HG03139 (cell line): ENCODE data around the gene C1QTNF6.
A peak's percentile ranks its signal among the peaks of the same experiment; 100 is the strongest.

Source experiments
- ATAC-seq: cut with Tn5 transposase; IDR thresholded peaks from one replicate; pipeline ENCODE4 v1.9.1; 2021; ENCODE audit not compliant: unreplicated experiment

C1QTNF6 gene

DNA sequence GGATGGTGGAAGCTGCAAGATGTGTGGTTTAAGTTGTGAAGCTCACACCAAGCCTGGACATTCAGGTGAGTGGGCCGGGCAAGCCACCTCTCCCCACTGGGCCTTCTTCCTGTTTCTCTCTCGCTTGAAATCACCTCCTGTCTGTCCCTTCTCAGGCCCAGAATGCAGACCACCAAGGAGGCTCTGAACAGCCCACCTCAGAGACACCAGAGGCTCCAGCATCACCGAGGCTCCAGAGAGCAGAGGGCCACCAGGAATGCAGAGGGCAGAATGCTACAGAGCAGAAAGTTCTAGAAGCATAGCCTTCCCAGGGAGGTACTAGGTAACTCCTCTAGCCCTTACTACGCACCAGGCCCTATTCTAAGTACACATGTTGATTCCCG is 23.6 kb downstream of the C1QTNF6 start:
- ATAC-seq = peak; percentile 10

- ATAC-seq = peak; percentile 26
Observed at GRCh38 chr22:37163575-37164504, 24.2 kb downstream of the C1QTNF6 start.

DNA sequence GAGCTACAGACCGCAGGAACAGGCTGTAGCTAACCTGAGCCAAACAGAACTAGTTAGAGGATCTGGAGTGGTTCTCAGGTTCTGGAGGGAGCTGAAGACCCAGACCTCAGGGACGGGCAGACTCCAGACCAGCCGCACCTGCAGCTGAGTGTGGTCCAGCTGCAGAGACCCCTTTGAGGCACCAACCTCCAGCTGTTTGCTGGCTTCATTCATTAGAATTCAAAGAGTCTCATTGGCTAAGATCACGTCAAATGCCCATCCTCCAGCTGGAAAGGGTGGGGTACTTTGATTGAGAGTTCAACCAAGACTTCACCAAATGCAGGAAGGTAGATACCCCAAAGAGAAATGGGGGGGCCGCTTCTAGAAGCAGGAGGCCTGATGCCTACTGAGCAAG is 25.0 kb downstream of the C1QTNF6 start:
- no peak for ATAC-seq

DNA sequence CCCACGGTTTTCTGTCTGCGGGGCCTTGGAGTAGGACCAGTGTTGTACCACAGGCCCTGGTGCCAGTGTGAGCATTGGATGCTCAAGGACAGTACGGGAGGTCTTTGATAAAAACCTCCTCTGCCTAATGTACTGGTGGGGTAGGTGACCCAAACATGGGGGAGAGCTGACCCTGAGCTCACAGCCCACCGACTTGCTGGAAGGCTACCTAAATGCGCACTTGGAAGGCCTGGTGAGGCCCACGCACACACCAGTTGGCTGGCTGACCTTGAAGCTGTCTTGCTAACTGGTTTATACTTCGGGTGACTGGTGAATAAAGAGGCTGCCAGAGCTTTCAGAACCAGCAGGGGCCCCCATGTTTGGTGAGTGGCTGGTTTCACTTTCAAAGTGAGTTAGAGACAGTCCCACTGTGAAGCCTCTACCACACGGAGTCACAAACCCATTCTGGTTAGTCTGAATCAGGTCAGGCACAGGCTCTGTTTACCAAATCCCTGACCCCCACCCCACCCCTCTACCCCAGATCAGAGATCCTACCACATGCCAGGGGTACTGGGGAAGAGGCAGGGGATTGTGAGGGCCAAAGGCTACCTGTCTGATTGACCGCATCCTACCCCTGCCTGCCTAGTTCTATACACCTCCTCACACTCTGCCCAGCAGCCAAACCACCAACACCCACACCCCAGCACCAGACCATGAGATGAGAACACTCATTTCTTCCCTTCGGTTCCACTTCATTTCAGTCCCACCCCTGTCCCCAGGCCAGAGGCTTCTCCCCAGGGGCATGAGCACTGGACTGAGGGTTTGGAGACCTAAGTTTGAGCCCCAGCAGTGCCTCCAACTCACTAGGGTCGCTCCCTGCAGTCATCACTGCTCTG is 25.6 kb downstream of the C1QTNF6 start:
- ATAC-seq = peak; percentile 39

GRCh38 chr22:37161443-37161842 is 26.6 kb downstream of the C1QTNF6 start:
- ATAC-seq = no peak

- no peak for ATAC-seq
Observed at GRCh38 chr22:37160027-37160426, 28.0 kb downstream of the C1QTNF6 start.

DNA sequence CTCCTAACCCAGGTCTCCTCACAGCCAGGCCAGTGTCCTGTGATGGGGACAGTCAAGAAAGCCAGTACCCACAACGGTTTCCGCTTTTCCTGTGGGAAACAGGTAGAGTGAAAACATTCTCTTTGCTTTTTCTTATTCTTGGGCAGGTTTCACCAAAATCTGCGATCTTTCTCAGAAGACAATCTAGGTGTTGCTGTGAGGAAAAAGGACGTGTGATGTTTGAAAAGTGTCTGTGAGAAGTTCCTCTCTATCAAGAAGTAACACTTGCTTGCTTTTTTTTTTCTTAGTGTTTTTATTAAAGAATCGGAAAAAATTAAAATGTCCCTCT is 29.1 kb downstream of the C1QTNF6 start:
- ATAC-seq = no peak

- ATAC-seq = no peak
Observed at GRCh38 chr22:37157516-37158285, 30.3 kb downstream of the C1QTNF6 start.

GRCh38 chr22:37156686-37157435 is 31.2 kb downstream of the C1QTNF6 start:
- ATAC-seq = no peak

- no peak for ATAC-seq
Observed at GRCh38 chr22:37155971-37156370, 32.1 kb downstream of the C1QTNF6 start.

GRCh38 chr22:37154925-37155712 is 32.9 kb downstream of the C1QTNF6 start:
- ATAC-seq = no peak

- ATAC-seq = no peak
Observed at GRCh38 chr22:37153901-37154300, 34.1 kb downstream of the C1QTNF6 start.

DNA sequence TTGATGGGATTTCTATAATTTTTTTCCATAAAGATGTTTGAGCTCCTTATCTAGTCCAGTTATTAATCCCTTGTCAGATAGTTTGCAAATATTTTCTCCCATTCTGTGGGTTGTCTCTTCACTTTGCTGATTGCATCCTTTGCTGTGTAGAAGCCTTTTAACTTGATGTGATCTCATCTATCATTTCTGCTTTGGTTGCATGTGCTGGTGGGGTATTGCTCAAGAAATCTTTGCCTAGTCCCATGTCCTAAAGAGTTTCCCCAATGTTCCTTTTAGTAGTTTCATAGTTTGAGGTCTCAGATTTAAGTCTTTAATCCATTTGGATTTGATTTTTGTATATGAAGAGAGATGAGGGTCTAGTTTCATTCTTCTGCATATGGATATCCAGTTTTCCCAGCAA is 36.6 kb downstream of the C1QTNF6 start:
- ATAC-seq = no peak

GRCh38 chr22:37150701-37151100 is 37.3 kb downstream of the C1QTNF6 start:
- ATAC-seq = no peak

DNA sequence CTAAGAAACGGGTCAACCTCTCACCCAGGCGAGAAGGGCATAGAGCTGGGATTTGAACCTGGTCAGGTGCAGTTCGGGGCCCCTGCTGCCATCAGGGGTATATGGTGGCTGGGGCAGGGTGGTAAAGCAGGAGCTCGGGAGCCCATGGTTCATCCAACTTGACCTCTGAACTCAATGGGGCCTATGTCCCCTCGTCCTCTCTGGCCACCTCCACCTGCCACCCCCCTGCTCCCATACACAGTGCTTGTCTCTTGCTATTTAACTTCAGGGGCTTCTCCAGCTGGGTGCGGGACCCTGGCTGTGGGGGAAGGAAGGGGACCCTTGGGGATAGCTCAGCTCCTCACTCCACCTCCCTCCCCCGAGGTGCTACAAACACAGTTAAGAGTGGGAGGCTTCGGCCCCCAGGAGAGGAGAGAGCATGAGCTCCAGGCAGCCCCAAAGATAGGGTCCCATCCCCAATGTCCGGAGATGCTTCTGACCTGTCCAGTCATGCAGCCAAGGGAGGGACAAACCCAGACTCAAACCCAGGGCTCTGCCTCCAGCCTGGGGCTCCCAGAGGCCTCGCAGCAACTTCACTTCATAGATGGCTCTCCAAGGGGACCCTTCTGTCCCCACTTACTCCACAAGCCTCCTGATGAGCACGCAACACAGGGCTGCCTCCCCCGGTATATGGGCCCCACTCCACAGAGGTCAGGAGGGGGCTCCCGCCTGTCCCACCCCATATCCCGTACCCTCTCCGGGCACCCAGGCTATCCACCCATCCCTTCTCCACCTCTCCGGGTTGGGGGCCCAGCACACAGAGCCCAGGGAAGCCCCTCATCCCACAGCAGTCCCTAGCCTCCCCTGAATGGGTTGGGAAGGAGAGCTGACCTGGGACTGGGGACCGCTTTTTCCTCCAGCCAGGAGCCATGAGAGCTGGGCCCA is 39.0 kb downstream of the C1QTNF6 start:
- ATAC-seq = no peak

- ATAC-seq = no peak
Observed at GRCh38 chr22:37148031-37148651, 39.9 kb downstream of the C1QTNF6 start.

DNA sequence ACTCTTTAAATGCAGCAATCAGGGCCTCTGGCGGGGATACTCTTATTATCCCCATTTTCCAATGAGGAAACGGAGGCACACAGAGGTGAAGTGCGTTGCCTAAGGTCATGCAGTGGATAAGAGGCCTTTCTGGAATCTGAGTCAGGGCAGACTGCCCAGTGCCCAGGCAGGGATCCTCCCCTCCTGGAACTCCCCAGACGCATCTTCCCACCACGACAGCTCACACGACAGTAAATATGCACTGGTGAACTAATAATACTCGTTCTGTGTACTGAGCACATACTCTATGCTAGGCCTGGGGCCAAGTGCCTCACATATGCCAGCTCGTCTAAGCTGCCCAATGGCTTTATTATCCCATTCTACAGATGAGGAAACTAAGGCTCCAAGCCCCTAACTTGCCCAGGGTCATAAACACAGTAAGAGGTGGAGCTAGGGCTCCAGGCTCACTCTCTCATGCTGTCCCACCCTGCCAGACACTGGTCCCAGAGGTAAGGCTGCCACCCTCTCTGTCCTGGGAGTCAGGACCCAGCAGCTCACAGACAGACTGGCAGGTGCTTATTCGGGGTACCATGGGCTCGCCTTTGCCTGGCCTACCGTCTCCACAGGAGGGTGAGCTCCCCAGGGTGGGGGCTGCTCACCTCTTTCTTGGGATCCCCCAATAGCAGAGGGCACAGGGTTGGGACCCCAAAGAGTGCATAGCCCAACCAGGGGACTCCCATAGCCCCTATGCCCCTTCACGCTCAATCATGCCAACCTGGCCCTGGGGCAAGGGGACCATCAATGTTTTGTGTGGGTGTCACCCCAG is 40.7 kb downstream of the C1QTNF6 start:
- ATAC-seq = no peak
